Fibroblast of pulmonary artery (primary cell): Measurements from ENCODE around the gene RHBDF2.
"Not testable (repeated sequence)": the region's sequence is repeated elsewhere in the genome, so short reads cannot be mapped to it uniquely, and the experiment has no call there.

Source experiments
- DNase-seq: peaks from one replicate; pipeline ENCODE4 v3.0.0-alpha.2; 2010; ENCODE audit warnings: low read depth
- H3K4me3 ChIP-seq: replicated peaks from 2 replicates; pipeline ENCODE4 v1.5.1; 2011; ENCODE audit warnings: low read depth, mild to moderate bottlenecking, control low read depth, low read length, moderate library complexity
- CTCF ChIP-seq: IDR thresholded peaks from 2 replicates; pipeline ENCODE4 v1.5.1; 2011; ENCODE audit warnings: mild to moderate bottlenecking, control low read depth, low read length, inconsistent platforms; ENCODE audit errors: missing control alignments

Gene RHBDF2

GRCh38 chr17:76519048-76519966, 18.1 kb upstream of the RHBDF2 start:
- no peak overlapping the region for H3K4me3 ChIP-seq
- DNase-seq: no peak
- TF ChIP-seq CTCF: no peak

- no peak for DNase-seq
- no peak overlapping the region for H3K4me3 ChIP-seq
- no peak for TF ChIP-seq CTCF
These were observed 16.4 kb upstream of the RHBDF2 start for GRCh38 chr17:76517638-76518038.

DNA sequence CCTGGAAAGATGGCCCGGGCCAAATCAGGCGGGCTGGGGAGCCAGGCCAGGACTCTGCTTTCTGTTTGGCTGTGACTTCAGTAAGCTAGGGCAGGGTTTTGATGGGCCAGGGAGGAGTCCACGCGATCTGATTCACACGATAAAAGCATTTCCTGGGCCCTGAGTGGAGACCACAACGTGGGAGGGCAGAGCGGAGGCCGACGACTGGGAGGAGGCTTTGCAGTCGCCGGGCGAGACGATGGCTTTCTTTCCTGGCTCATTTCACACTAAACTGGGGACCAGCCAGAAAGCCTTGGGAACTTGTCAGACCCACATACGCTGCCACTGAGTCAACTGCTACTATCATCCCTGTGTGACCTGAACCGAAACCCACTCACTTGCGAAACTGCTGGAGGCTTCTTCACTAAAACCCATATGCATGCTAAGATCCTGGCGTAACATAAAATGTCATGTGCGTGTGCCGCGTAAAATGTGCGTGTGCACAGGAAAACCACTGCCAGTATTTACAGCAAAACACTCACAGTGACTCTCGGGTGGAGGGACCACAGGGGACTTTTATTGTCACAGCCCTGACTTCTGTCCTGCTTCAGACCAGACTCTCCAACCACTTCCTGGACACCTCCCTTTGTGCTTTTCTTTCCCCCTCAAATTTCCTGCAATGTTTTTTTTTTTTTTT, 14.2 kb upstream of the RHBDF2 start:
- H3K4me3 ChIP-seq: peak overlapping the region; percentile 23
- TF ChIP-seq CTCF: no peak
- peak; percentile 97 for DNase-seq

- not testable (repeated sequence) for DNase-seq, H3K4me3 ChIP-seq
These were observed 13.1 kb upstream of the RHBDF2 start for GRCh38 chr17:76514355-76514754.

- no peak overlapping the region for H3K4me3 ChIP-seq
- DNase-seq: no peak
- no peak for TF ChIP-seq CTCF
These were observed 12.1 kb upstream of the RHBDF2 start for GRCh38 chr17:76513306-76513692.

- DNase-seq: no peak
- no peak for TF ChIP-seq CTCF
These were observed 11.4 kb upstream of the RHBDF2 start for GRCh38 chr17:76512366-76513305.

More at GRCh38 chr17:76512366-76513305, 11.4 kb upstream of the RHBDF2 start:
- H3K4me3 ChIP-seq: no peak overlapping the region
